IPS-NIHi11 (cell line): ENCODE results near the gene AOC1.

ENCODE experiments used
- DNase-seq: peaks from one replicate; pipeline ENCODE4 v3.0.0; 2012; ENCODE audit warnings: mixed read lengths, low spot score

AOC1 gene

DNA sequence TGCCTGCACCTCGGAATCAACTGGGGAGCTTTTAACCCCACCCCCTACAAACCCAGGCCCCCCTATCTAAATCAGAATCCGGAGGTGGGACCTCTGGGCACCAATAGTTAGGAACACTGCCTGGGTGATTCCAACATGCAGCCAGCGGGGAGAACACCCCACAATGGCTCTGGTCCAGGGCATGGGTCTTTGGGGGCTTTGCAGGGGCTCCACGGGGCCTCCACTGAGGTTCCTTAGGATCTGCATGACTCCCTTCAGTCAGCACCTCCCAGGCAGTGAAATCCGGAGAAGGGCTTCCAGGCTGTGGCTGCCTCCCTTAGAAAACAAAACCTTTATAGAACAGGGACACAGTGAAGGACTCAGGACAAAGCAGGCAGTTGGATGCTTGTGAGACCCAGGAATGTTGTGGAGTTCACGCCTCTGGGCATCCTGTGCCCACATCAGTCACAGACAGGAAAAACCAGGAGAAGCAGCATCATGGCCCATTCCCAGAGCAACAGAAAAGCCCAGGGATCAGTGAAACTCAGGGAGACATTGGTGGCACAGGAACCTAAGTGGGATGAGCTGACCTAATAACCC lies 16.5 kb upstream of the AOC1 start:
- no peak for DNase-seq

DNA sequence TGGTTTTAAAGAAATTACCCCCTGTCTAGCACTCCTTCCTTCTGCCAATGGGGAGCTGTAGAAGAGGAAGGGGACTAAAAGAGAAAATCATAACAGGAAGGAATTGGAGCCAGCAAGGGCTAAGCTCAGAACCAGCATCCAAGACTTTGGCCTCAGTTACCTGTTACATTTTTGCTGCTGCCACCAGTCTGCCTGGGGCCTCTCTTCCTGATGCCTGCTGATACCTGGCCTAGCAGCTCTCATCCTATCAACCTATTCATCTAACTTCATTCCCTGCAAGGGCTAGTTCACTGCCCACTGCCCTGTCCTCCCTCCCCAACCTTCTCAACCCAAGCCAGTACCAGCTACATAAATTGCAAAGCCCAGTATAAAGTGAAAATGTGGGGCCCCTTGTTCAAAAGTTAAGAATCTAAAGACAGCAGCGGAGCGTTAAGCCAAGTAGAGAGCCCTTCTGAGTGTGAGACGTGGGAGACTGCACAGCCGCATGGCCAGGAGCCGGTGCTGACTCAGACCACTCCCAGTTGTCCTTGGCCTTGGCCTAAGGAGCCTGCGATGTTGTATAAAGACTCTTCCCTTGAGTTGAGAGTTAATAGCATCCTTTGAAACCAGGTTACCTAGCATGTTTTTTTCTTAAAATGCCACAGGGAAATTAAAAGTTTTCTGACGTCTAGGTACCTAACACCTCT lies 13.2 kb upstream of the AOC1 start:
- no peak for DNase-seq

DNA sequence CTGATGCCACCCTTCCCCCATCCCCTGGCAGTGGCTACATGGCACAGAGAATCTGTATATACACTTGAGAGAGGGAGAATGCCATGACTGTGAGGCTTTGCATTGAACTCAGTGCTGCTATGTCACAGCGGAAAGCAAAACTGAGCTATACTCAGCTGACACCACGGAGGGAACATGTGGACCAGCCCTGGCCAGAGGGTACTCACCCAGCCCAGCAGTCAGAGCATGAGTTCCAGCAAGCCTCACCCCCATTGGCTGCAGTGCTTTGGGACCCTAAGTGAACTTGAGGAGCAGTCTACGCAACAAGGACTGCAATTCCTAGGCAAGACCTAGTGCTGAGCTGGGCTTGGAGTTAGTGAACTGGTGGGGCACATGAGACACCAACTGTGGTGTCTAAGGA lies 10.3 kb upstream of the AOC1 start:
- no peak for DNase-seq

DNA sequence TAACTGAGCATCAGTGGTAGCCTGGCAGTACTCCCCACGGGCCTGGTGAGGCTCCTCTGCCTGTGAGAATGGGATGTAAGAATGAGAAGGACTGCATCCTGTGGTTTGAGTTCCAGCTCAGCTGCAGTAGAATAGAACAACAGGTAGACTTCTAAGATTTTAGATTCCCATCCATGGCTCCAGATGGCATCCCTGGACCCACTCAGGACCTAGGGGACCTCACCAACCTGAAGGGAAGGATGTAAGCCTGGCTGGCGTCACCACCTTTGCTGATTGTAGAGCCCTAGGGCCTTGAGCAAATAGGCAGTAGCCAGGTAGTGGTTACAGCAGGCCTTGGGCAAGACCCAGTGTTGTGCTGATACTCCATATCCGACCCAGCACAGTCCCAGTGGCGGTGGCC lies 9.6 kb upstream of the AOC1 start:
- no peak for DNase-seq

DNA sequence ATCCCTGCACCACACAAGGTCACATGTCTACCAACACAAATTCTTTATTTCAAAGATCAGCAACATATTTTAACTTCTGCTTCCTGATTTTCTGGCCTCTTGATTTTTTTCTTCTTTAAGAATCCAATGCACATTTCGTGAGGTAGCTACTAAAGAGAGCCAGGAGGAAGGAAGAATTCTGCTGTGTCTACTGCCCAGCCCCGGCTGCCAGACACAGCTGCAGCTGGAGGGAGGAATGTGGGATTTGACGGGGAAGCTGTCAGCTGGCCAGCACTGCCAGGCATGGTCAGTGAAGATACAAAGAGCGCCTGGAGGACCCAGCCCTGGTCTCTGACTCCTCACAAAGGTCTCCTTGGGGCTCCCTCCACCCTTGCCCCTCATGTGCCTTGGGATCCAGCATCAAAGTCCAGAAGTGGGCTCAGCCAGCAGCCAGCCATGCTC lies 6.9 kb upstream of the AOC1 start:
- DNase-seq = no peak

DNA sequence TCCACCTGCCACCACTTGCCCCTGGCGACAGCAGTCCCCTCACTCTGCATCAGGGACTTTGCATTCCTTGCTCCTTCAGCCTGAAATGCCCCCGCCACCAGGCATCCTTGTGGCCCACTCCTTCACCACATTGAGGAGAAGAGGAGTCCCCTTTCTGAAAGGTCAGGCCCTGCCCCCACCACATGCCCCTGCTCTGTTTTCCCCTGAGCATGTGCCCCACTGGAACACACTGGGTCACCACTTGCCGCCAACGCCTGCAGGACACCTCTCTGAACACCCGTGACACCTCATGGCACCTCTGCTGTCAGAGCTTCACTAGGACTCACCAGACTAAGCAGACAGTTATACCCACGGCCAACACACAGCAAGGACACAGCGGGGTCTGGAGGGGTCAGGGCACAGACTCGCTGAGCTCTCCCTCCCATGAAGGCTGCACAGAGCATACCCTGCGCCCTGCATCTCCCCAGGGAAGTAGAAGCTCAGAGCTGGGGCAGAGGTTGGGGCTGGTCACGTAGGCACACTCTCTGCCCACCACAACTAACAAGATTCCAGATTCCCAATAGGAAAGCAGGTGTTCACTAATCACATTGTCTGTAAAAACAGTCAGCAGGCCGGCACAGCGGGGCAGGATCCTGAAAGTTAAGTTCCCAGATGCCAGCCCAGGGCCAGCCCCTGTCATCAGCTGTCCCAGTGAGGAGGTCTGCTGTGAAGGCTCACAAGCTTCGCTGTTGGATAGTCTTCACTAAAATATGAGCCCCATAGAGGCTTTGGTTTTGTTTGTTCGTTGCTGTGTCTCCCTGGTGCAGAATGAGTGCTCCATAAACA lies 5.8 kb upstream of the AOC1 start:
- DNase-seq = no peak

DNA sequence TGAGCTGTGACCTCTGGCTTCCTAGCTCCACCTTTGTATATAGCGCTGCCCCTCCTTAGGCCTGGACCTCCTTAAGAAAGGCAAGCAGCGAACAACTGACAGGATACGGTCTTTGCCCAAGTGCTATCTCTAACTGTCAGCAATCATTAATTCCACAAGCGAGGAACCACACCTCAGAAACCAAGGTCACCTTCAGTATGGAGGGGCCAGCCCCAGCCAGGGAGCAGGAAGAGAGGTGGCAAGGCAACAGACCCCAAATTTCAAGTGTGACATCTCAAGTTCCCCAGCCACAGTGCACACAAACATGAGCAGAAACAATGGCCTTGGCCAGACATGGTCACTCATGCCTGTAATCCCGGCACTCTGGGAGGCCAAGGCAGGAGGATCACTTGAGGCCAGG lies 4.8 kb upstream of the AOC1 start:
- no peak for DNase-seq

DNA sequence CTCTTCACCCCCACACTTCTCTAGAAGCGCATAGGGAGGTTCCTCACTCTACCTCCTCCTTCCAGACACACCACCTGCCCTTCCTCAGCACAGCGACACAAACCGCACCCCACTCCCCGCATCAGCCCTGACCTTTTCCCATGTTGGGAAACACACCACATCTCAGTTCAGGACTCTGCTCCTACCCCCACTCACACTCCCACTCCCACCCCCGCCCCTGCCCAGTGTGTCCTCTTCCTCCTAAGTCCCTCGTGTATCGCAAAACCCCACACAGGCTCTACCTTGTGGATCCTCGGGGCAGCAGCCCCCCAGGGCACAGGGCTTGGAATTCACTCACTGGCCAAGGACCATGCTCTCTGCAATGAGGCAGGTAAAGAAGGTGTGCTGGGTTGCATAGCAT lies 4.2 kb upstream of the AOC1 start:
- no peak for DNase-seq

DNA sequence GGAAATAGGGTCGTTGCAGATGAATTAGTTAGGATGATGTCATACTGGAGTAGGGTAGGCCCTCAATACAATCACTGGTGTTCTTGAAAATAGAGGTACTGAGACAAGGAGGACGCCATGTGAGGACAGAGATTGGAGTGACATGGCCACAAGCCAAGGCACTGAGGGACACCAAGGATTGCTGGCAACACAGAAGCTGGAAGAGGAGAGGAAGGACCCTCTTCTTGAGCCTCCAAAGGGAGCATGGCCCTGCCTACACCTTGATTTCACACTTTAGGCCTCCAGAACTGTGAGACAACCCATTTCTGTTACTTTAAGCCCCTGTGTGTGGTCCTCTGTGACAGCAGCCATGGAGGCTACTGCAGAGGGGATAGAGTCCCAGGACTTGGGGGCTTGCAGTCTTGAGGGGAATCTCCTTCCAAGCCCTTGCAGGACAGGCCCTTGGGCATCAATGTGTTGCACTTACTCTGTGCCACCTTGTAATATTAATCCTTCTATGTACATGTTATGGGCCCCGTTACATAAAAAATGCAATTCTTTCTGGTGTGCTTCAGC lies 3.7 kb upstream of the AOC1 start:
- DNase-seq = no peak

DNA sequence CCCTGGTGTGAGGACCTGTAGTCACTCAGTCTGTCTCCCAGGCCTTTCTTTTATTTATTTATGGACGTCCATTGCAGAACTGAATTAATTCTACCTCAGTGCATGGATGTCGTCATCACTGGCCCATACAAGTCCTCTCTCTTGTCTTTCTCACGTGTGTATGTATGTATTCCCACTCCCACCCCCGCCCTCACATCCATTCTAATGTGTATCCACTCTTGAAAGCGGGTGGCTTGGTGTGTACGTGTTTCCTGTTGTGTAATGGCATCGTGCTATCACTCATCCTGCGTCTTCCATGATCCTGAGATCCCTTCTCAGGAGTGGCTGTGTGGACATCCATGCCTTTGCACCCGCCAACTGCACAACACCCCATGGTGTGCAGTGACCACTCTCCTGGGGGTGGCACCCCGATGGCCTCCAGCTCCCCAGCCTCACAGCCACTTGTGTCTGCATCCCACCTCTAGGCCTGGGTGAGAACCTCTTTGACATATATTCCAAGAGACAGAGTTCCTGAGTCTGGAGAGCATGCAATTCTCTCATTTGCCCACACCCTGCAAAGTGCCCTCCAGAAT lies 3.0 kb upstream of the AOC1 start:
- DNase-seq = no peak

DNA sequence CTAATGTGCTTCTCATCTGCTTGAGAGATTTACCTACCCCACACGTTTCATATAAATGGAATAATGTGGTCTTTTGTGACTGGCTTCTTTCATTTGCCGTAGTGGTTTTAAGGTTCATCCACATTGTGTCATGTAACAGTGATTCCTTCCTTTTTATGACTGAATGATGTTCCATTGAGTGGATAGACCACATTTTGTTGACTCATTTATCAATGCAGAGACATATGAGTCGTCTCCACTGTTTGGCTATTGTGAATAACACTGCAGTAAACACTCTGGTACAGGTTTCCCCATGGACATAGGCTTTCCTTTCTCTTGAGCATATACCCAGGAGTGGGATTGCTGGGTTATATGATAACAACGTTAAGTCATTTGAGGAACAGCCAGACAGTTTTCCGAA lies 2.0 kb upstream of the AOC1 start:
- no peak for DNase-seq

DNA sequence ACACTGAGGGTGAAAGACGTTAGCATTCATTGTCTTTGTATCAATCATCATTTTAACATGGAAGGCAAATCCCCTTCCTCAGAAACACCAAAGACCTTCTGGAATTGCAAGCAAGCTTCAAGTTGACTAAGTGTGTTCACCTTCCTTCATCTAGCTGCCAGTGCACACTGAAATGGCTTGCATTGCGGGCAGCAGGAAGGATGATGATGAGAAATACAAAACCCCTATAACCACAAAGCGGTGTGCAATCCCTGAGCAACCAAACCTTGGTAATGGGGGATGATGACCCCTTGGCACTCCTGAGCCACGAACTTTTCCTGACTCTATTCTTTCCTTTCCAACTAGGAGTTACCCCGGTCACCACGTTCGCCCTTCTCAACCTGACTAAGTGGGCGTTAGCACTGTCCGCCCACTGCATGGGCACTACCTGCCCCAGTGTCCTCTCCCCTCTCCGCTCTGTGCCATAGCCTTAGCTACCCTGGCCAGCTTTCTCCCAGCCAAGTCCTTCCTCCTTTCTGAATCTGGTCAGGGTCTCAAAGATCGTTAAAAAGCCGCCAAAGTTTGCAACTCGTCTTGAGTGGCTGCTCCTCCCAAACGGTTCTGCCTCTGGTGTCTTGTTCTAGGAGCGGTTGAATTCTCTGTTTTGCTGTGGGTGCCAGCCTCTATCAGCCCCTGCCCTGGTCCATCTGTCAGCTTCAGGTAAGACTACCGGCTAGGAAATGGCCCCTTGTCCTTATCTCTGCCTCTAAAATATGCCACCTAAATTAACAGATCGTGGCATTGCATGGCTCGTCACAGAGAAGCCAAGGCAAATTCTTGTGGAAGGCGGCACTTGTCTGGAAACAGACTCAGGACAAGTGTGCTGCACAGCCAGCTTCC lies 586 bp upstream of the AOC1 start:
- no peak for DNase-seq

DNA sequence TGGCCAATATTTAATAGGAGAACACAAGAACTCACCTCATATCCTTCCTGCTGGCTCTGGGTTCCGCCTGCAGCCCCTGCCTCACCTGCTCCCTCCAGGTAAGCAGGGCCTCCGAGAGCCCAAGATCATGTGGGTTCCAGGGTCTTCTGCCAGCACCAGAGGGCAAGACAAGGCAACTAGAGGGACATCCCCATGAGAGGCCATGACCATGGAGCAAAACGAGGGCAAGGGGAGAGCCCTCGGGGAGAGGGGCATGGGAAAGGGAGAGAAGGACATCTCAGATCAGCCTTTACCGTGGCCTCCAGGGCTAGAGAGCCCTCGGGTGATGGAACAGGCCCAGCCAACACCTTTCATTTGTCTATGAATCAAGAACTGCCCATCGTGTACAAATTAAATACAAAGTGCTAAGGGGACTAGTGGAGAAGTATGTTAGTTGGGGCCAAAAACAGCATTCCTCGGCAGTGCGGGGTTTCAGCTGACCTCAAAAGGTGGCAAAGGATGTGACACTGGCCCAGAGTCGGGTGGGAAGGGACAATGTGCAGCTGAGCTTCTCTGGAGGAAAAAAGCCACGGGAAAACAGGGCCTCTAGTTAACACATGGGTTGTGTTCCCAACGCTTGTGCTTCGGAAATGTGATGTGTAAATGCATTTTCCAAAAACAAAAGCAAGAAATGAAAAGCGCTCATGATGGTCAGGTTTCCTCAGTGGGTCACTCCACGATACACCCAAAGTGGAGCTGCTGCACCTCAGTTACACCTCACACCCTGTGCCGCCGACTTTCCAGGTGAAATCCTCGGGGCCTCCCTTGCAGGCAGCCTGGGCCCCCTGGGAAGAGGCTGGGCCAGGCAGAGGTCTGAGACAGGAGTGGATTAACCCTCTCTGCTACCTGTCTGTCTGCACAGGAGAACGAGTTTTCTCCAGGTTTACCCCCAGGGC lies 2.0 kb downstream of the AOC1 start:
- no peak for DNase-seq

DNA sequence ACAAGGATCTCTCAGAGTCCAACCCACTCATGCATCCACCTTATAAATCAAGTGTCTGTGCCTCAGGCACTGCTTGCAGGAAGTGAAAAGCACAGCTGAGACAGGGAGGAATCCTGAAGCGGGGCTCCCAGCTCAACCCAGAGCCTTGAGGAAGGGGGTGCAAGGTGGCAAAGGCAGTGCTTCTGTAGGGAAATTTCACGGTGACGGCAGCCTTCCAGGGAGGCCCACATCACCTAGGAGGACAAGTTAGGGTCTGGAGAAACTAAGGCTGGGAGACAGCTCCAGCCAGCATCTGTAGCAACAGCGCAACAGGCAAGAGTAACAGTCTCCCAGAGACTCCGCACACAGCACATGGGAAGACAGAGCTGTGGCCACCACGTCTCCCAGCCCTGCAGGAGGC lies 2.7 kb downstream of the AOC1 start:
- DNase-seq = no peak

DNA sequence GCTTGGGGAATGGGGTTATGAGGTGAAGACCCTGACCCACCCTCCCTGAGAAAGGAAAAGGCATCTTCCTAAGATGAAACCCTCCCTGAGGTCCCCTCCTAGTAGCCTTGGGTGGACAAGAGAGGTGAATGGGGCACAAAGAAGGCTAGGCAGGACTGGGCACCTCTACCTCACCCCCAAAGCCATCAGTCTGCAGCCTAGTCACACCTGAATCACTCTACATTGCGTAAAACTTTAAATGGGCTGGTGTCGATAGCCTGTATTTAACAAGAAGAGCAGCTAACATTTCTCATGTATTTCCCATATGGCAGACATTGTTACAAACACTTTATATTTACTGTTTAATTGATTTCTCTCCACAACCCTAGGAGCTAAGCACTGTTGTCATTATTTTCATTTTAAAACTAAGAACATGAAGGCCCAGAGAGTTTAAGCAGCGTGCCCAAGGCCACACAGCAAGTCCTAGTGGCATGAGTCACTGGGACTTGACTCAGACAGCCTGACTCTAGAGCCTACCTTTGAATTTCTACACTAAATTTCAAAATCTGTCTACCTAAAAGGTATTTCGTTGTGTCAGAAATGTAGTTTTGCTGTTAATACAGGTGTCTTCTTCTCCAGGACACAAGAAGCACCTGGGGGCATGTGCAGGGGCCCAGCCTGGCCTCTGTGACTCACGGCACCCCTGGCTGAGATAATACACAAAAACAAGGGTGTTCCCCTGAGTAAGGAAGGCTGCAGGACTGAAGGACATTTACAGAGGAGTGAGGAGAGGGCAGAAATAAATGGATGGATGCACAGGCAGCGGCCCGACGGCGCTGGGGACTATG lies 3.4 kb downstream of the AOC1 start:
- no peak for DNase-seq

DNA sequence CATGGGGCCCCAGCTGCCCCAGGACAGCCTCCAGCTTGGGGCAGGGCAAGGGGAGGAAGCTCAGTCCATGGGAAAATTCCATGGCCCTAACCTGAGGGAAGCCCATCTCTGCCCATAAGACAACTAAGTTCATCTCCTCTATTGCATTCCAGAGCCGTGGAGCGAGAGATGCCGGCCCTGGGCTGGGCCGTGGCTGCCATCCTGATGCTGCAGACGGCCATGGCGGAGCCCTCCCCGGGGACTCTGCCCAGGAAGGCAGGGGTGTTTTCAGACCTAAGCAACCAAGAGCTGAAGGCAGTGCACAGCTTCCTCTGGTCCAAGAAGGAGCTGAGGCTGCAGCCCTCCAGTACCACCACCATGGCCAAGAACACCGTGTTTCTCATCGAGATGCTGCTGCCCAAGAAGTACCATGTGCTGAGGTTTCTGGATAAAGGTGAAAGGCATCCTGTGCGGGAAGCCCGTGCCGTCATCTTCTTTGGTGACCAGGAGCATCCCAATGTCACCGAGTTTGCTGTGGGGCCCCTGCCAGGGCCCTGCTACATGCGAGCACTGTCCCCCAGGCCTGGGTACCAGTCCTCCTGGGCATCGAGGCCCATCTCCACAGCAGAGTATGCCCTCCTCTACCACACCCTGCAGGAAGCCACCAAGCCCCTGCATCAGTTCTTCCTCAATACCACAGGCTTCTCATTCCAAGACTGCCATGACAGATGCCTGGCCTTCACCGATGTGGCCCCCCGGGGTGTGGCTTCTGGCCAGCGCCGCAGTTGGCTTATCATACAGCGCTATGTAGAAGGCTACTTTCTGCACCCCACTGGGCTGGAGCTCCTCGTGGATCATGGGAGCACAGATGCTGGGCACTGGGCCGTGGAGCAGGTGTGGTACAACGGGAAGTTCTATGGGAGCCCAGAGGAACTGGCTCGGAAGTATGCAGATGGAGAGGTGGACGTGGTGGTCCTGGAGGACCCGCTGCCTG lies 4.3 kb downstream of the AOC1 start:
- DNase-seq = no peak

DNA sequence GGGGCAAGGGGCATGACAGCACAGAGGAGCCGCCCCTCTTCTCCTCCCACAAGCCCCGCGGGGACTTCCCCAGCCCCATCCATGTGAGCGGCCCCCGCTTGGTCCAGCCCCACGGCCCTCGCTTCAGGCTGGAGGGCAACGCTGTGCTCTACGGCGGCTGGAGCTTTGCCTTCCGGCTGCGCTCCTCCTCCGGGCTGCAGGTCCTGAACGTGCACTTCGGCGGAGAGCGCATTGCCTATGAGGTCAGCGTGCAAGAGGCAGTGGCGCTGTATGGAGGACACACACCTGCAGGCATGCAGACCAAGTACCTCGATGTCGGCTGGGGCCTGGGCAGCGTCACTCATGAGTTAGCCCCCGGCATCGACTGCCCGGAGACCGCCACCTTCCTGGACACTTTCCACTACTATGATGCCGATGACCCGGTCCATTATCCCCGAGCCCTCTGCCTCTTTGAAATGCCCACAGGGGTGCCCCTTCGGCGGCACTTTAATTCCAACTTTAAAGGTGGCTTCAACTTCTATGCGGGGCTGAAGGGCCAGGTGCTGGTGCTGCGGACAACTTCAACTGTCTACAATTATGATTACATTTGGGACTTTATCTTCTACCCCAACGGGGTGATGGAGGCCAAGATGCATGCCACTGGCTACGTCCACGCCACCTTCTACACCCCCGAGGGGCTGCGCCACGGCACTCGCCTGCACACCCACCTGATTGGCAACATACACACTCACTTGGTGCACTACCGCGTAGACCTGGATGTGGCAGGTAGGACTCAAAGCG lies 5.1 kb downstream of the AOC1 start:
- no peak for DNase-seq
